GM18909 (cell line): ENCODE data around the gene TECPR1.
"Not testable (repeated sequence)": the region's sequence is repeated elsewhere in the genome, so short reads cannot be mapped to it uniquely, and the experiment has no call there.

Source experiments
- ATAC-seq: cut with Tn5 transposase; IDR thresholded peaks from one replicate; pipeline ENCODE4 v1.9.1; 2021; ENCODE audit warnings: mild to moderate bottlenecking; ENCODE audit not compliant: unreplicated experiment, poor library complexity

Gene TECPR1

DNA sequence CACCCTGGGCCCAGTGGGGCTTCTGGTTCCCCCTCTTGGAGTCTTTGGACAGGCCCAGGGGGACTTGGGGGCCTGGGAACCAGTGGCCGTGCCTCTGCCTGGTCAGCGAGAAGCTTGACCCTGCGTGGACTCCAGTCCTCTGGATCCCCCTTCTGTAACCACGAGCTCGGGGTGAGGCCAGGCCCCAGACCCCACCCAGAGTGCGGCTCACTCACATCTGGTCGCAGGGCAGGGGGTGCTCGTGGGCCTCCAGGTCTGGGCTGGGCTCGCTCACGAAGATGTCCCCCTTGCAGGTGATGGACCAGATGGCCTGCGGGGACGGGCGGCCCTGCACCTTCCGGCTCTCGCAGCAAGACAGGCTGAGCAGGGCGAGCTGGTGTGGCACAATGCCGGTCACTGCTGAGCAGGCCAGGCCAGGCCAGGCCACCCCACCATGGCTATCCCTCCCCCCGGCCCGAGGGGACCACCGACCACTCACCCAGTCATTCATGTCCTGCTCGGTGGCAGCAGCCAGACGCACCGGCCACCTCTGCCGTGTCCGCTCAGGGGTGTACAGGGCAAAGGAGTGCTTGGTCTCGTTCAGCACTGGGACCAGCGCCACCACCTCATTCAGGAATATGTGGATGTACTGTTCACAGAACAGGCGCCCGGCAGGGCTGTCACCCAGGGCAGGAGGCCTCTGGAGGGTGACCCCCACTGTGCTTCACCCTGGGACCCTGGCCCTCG, 21.1 kb downstream of the TECPR1 start:
- ATAC-seq: no peak

DNA sequence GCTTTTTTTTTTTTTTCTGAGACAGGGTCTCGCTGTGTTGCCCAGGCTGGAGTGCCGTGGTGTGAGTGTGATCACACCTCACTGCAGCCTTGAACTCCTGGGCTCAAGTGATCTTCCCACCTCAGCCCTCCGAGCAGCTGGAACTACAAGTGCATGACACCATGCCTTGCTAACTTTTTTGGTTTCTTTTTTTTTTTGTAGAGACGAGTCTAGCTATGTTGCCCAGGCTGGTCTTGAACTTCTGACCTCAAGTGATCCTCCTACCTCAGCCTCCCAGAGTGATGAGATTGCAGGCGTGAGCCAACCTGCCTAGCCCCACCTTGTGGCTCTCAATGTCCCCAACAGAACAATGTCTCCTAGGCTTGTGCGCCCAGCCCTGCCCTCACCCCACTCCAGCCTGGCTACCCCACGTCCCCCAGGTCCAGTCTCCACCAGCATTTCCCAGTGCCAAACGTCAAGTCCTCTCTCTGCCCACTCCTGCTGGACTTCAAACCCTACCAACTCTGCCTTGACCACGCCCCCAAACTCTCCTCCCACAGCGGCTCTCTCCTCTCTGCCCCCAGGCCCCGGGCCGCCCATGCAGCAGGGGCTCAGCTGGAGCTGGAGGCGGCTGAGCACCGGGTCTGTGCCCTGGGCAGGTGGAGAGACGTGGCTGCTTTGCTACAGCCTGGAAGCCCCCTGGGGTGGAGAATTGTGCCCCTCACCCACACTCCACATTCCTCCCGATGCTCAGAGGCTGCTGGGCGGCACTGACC, 21.9 kb downstream of the TECPR1 start:
- no peak for ATAC-seq

DNA sequence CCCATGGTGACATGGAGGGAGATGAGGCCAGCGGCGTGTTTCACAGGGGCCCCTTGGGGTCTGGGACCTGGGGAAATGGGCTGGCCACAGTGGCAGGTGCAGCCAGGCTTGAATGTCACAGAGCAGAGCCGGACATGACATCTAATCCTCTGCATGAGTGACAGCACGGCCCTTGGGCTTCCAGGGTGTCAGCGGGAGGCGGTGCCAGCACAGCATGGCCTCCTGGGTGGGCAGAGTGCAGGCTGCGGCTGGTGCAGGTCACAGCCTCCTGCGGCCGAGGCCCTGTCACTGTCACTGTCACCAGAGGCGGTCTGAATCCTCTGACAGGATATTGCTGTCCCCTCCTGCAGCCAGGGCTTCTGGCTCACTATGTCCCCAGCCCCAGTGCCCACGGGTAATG, 22.6 kb downstream of the TECPR1 start:
- no peak for ATAC-seq

DNA sequence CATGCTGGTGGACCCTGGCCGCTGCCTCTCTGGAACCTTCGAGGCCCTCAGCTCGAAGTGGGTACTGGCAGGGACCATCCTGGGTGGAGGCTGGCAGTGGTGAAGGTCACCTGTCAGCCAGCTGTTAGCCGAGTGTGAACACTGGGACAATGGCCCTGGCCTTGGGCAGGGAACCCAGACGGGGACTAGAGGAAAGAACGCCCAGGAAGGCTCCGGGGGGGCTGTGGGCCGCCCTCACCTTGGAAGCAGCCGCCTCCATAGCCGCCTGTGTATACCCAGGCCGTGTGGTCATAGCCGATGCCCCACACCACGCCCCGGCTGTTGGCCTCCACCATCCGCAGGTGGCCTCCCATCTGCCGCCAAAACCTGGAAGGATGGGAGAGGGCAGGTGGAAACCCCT, 23.2 kb downstream of the TECPR1 start:
- ATAC-seq: no peak

DNA sequence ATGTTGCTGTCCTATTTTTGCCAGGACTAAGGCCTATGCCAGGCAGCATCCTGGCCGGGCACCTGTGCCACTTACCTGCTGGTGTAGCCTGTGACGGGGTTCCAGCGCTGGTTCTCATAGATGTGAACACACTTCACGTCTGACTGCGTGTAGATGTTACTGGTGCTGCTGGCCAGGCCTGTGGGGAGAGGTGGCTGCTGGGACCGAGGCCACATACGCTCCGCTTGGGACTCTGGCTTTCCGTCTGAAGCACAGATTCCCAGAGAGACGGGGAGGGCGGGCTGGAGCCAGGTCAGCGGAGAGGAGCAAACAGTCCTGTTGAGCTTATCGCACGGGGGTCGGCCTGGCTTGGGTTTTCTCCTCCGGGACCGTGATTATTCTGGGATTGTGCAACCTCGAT, 24.1 kb downstream of the TECPR1 start:
- no peak for ATAC-seq

DNA sequence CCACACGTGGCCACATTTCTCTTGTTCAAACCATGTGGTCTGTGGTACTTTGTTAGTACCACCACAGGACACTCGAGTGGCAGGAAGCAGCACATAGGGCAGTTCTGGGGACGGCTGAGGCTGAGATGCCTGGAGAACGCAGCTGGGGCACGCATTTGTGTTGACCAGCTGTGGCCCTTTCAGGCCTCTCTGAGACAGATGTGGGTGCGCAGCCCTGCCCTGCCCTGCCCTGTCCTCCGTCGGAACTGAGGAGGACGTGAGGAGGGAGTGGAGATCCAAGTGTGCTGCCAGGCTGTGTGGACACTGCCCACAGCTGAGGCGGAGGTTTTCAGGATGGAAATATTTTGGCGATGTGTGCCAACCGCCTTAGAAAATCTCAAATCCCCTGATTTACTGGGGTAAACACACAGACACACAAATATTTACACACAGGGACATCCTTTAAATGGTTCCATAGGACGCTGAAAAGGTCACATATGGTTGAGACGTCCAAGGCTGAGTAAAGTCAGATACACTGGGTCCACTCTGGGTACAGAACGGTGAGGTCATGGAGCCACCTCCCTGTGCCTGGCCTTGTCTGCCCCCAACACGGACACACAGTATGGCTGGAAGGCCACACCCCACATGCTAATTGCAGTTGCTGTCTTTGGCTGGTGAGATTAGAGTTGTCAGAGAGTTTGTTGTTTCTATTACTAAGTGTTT, 26.0 kb downstream of the TECPR1 start:
- ATAC-seq: no peak

DNA sequence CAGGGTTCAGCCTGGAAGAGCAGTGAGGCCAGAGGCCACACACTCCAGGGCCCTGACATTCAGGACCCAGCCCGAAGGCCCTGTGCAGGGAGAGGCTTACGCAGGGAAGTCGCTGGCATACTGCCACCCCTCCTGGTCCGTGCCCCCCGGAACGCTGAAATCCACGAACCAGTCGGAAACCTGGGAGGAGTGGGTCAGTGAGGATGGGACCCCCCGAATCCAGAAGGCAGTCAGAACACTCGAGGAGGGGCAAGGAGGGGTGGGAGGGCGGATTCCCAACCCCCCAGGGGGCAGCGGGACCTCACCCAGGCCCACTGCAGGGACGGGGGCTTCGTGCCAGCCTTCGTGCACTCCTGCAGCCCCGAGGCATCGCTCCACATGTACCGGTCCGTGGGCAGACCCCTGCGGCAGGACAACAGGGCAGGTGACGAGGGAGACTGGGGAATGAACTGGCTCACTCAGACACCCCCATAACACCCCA, 27.3 kb downstream of the TECPR1 start:
- ATAC-seq: no peak

DNA sequence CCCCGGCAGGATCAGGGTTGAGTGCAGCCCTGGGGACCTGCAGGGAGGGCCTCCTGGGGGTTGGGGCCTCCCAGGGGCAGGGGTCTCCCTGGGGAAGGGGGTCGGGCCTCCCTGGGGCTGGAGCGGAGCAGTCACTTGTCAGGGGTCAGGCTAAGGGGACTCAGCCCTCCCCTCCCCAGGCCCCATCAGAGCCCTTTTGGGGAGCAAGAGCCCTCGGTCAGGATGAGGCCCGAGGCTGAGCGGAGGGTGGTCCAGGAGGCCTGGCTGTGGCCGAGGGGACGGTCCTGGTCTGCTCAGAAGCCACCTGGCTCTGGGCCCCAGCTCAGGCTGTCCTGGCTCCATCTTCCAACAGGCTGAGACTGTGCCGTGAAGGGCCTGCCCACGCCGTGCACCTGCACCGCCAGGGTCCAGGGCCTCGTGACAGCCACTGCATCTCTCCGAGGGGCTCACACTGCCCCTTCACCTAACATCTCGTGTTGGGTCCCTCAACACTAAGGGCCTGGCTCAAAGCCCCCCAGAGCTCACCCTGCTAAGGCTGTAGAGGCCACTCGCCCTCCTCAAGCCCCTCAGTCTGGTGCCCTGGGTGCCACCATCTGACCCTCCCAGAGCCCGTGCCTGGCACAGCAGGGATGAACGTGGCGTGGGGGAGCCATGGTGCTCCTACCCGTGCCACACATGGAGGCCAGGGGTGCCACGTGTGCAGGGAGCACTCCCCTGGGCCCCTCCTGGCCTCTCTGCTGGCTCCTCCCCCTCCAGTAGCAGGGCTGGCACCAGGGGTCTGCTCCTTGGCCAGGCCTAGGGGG, 27.9 kb downstream of the TECPR1 start:
- ATAC-seq: no peak

DNA sequence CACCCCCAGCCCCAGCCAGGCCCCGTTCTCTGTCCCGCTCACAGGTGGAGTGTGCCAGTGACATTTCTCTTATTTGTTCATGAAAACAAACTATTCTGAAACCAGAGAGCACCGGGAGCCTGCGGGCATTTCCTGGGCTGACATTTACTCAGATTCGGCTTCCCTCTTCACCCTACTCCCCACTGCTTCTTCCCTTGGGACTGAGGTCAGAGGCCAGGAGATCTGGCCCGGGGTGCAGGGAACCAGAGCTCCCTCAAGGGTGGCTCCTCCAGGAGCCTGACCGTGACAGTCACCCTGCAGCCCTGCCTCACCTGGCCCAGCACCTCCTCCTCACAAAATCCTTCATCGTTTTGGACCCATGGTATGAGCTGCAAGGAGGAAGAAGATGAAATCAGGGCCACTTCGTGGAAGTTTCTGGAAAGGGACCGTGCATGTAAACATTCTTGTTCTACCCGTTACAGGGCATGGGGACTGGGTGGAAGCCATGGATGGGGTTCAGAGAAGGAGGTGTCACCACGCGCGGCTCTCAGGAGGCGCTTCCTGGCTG, 28.6 kb downstream of the TECPR1 start:
- no peak for ATAC-seq

DNA sequence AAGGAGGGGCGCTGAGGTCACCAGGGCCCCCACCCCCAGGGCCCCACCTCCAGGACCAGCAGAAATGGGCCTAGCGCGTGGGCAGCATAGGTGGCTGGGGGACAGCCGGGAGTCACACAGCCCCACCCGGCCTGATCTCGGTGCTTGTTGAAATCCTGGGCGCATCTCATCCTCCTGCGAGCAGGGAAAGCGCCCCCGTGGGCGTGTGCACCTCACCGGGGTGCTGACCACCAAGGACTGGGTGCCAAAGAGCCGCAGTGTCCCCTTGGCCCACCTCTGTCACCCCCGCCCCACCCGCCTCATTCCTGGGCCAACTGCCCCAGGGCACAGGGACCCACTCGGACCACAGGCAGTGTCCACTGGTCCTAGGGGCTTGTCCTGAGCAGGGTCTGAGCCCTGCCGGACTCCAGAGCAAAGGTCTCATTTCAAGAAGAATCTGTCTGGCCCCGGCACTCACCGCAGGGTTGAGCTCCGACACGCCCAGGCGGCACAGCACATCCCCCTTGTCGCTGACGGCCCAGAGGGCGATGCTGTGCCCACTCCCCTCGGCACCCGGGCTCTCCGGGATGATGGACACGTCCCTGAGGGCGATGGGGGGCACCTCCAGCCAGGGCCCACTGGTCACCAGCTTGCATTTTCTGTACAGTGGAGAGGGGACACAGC, 29.4 kb downstream of the TECPR1 start:
- ATAC-seq: no peak

DNA sequence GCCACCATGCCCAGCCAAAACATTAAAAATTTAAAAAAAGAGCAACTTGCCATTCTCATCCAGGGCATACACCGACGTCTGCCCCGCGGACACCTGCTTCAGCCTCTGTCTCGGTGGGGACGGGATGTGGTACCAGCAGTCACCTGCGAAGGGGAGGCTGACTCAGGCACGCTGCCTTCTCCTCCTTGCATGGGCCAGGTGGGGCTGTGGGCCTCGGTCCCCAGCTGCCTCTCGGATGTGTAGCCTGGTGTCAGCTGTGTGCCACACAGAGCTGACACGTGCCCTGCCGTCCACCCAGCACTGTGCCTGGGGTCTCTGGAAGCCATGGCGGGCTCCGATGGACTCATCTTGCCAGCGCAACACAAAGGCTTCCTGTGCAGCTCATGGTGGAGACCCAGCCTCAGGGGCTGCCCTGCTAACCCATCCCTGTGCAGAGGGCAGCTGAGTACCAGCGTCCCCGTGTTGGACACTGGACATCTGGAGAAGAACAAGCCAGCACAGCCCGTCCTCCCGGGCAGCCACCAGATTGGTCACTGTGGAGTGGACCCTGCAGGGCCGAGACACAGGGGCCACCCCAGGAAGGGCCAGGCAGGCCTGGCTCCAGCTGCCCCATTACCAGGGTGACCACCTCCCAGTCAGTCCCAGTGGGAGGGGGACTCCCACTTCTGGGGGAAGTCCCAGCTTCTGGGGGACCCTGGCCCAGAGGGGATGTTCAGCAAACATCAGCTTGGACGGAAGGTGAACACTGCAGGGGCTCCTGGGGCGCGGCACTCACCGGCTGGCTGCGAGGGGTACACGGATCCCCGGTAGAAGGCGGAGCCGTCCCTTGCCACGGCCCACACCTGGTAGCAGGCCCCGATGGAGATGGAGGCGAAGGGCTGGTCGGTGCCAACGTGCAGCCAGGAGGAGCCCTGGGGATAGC, 30.2 kb downstream of the TECPR1 start:
- ATAC-seq: no peak

DNA sequence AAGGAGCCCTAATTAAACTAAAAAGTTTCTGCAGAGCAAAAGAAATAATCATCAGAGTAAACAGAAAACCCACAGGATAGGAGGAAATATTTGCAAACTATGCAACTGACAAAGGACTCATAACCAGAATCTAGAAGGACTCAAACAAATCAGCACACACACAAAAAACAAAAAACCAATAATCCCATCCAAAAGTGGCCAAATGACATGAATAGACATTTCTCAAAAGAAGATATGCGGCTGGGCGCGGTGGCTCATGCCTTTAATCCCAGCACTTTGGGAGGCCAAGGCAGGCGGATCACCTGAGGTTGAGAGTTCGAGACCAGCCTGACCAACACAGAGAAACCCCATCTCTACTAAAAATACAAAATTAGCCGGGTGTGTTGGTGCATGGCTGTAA, 32.6 kb downstream of the TECPR1 start:
- not testable (repeated sequence) for ATAC-seq

DNA sequence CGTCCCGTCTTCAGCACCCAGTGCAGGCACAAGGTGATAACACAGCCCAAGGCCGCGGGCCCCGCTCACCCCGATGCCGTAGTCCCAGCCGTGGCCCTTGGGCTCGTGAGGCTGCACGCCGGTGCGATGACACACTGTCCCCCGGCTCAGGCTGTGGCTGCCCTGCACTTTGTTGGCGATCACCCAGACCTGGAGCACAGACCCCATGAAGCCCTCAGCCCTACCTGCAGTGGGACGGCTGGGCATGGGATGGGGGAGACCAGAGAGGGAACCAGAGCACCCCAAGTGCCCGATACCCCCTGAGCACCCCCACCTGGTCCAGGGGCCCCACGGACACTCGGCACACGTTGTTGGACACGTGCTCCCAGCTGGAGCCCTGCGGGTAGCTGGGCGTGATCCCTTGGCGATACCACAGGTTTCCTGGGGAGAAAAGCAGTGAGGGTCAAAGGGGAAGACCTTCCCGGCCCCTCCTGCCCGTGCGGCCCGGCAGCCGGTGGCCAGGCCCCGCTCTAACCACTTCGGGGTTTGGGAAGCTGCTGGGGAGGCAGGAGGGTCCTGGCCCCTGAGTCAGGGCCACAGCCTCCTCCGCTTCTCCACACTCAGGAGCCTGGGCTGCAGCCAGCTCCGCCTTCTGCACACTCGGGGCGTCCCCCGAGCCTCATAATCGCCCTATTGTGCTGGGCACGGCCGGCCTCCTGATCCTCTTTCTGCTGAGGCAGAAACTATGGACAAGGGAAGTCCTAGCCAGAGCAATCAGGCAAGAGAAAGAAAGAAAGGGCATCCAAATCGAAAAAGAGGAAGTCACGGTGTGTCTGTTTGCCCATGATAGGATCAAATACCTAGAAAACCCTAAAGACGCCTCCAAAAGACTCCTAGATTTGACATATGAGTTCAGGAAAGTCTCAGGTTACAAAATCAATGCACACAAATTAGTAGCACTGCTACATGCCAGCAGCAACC, 34.1 kb downstream of the TECPR1 start:
- no peak for ATAC-seq

DNA sequence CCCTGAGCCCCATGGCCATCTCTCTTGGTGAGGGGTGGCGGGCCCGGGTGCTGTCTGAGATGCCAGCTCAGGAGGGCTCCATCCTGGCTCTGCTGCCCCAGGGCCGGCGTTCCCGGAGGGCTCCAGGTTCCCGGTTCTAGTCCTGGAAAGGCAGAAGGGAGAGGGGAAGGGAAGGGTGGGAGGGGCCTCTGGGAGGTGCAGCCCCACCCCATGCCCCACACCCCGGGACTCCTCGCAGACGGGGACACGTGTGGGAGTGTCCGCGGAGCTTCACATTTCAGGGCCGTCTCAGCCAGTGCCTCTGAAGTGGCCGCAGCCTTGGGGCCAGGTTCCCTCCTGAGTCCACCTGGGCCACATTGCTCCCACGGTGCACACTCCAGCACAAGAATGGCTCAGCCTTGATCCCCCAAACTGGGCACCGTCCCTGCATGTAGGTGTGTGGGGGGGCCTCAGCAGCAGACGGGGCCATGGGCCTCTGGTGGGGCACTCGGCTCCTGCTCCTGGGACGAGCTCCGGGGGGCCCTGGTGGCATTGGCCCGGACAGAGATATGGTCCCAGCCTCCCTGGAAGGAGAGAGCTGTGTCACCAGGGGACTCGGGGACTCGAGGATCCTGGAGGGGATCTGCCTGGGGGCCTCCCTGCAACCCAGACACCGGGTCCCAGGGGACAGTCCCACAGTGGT, 35.0 kb downstream of the TECPR1 start:
- ATAC-seq: no peak

DNA sequence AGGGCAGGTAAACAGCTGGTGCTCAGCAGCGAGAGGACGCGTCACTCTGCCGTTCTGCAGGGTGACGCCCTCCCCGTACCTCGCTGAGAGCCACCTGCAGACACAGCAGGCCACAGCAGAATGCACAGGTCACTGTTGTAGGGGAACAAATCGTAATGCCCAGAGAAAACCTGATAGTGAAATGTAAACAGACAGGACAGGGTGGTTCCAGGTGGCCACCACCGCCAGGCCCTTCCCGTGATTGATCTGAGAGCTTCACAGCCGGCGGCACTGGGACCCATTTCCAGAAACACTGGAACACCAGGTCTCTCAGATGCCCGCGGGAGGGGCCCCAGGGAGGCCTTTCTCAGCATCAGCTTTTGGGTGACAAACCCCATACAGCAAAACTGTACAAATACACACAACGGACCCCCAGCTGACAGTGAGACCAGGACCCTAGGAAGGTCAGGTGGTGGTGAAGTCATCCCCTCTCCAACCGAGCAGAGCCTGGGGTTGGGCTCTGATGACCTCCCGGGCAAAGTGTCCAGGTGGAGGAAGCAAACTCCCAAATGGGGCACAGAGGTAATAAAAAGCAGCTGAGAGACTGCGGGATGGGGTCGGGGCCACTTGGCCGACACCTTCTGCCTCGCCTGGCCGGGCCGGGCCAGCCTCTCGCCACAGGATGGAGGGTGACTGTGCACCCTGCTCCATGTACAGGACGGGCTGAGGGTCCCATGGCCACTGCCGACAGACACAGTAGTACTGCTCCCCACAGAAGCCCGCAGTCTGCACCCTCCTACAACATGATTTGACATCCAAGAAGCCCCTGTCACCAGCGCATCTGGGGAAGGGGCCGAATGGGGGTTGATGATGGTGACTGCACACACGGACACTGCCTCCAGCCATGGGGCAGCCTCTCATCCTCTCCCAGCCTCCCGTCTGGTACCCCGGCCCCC, 36.2 kb downstream of the TECPR1 start:
- no peak for ATAC-seq

DNA sequence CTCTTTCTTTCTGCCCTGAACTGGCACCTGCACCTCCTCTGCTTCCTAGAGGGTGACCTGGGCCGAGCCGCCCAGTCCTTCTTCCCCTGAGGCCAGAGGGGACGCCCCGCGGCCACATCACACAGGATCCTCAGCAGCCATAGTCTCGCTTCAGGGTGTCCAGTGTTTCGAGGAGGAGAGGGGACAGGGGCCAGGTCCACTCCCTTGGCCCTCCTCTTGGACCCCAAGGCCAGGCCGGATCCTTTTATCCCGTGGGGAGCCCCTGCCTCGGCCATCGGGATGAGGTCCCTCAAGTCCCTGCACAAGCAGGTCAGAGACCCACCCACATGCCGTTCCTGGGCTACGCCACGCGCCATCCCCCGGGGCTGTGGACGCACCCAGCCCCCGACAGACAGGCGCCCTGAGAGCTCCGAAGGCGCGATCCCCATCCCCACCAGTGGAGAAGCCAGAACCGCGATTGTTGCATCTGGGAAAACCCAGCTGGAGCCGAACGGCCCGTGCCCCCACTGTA, 37.2 kb downstream of the TECPR1 start:
- no peak for ATAC-seq
